GM19193 (cell line): ENCODE results near the gene HSPA1B.

Experiments
- POLR2A ChIP-seq: IDR thresholded peaks from 4 replicates; pipeline ENCODE4 v1.6.1; 2011; ENCODE audit not compliant: insufficient read depth, insufficient read length; ENCODE audit errors: extremely low read depth

HSPA1B gene

GRCh38 chr6:31827286-31828079 lies at the start of gene HSPA1B:
Gene HSPA1B, plus strand, starts transcription at chr6:31827738. Its CDS starts 213 bp downstream, at chr6:31827951.
- TF ChIP-seq POLR2A: peak; percentile 99

GRCh38 chr6:31778193-31778592 lies 49.3 kb upstream of the HSPA1B start:
- no peak for TF ChIP-seq POLR2A

- no peak for TF ChIP-seq POLR2A
Measured at GRCh38 chr6:31778999-31779885, 48.3 kb upstream of the HSPA1B start.

- TF ChIP-seq POLR2A: no peak
Measured at GRCh38 chr6:31779908-31780307, 47.6 kb upstream of the HSPA1B start.

GRCh38 chr6:31780507-31781243 lies 46.9 kb upstream of the HSPA1B start:
- no peak for TF ChIP-seq POLR2A

- TF ChIP-seq POLR2A: no peak
Measured at GRCh38 chr6:31781244-31782125, 46.1 kb upstream of the HSPA1B start.

- no peak for TF ChIP-seq POLR2A
Measured at GRCh38 chr6:31782126-31782855, 45.2 kb upstream of the HSPA1B start.

- no peak for TF ChIP-seq POLR2A
Measured at GRCh38 chr6:31784098-31784925, 43.2 kb upstream of the HSPA1B start.

GRCh38 chr6:31785475-31785874 lies 42.1 kb upstream of the HSPA1B start:
- no peak for TF ChIP-seq POLR2A

GRCh38 chr6:31791324-31792089 lies 36.0 kb upstream of the HSPA1B start:
- TF ChIP-seq POLR2A: no peak

- TF ChIP-seq POLR2A: no peak
Measured at GRCh38 chr6:31792090-31792374, 35.5 kb upstream of the HSPA1B start.

- no peak for TF ChIP-seq POLR2A
Measured at GRCh38 chr6:31792761-31793171, 34.8 kb upstream of the HSPA1B start.

GRCh38 chr6:31794294-31794865 lies 33.2 kb upstream of the HSPA1B start:
- TF ChIP-seq POLR2A: no peak
